GM12891 (cell line): ENCODE measurements around the gene ELK1.

Source experiments
- PAX5 ChIP-seq: IDR thresholded peaks from 2 replicates; pipeline ENCODE4 v1.6.1; 2011; ENCODE audit warnings: low read length, moderate library complexity, mild to moderate bottlenecking; ENCODE audit not compliant: insufficient read depth, severe bottlenecking
- POLR2A ChIP-seq: IDR thresholded peaks from 2 replicates; pipeline ENCODE4 v1.6.1; 2011; ENCODE audit warnings: low read depth, low read length, control low read depth
- POLR2AphosphoS5 ChIP-seq: IDR thresholded peaks from 2 replicates; pipeline ENCODE4 v1.6.1; 2011; ENCODE audit warnings: low read depth, low read length, control low read depth
- TAF1 ChIP-seq: IDR thresholded peaks from 2 replicates; pipeline ENCODE4 v1.6.1; 2011; ENCODE audit warnings: low read depth, low read length, control low read depth

- TF ChIP-seq POLR2AphosphoS5 (no peak), POLR2A (no peak), PAX5 (no peak), TAF1 (no peak)
Observed at GRCh38 chrX:47611489-47611888, 38.9 kb downstream of the ELK1 start.
